HFFc6 (cell line): ENCODE measurements around the gene SNAPC3. TPM values are rescaled to one million over a fixed set of nuclear protein-coding genes. Genes with fewer than 3 reads are reported as not detected.

ENCODE experiments used
- DNase-seq: peaks from one replicate; pipeline ENCODE4 v3.0.0-alpha.2; 2018
- H3K27ac Mint-ChIP-seq: 2 replicates; pipeline ENCODE4 v1.8.0; 2020; ENCODE audit warnings: mild to moderate bottlenecking, mixed read lengths
- H3K27me3 Mint-ChIP-seq: 2 replicates; pipeline ENCODE4 v1.8.0; 2021; ENCODE audit warnings: mild to moderate bottlenecking, moderate library complexity, mixed read lengths; ENCODE audit not compliant: insufficient read depth
- H3K36me3 Mint-ChIP-seq: 2 replicates; pipeline ENCODE4 v1.8.0; 2021; ENCODE audit warnings: low read depth, mixed read lengths
- H3K4me1 Mint-ChIP-seq: 2 replicates; pipeline ENCODE4 v1.8.0; 2020; ENCODE audit warnings: low read depth, mixed read lengths
- H3K4me3 Mint-ChIP-seq: 2 replicates; pipeline ENCODE4 v1.8.0; 2020; ENCODE audit warnings: mild to moderate bottlenecking, moderate library complexity, mixed read lengths
- H3K9me3 Mint-ChIP-seq: 2 replicates; pipeline ENCODE4 v1.8.0; 2020; ENCODE audit warnings: mild to moderate bottlenecking, mixed read lengths
- total RNA-seq, 6 experiments: library from RNA; stranded (reverse); fragmentation: NEBNext Ultra II Directional; extraction: Animal tissue kit (Norgen Biotek cat#: 25700); gene quantifications; 2 replicates in 1 of 6; 3 replicates in 5 of 6; pipeline ENCODE4 v1.2.3, GENCODE V29; 2021
- TF ChIP-seq, protein P1 (sequence below): fragments of 200-600 bp; sonication (generic); IDR thresholded peaks from 2 replicates; pipeline ENCODE4 v1.5.0; 2021; ENCODE audit warnings: antibody characterized with exemption, mild to moderate bottlenecking

The SNAPC3 gene
- total RNA-seq, 6 experiments from 2014 or later: 35.9 to 41.5 (median 40.8) TPM

GRCh38 chr9:15392363-15392762 is 30.3 kb upstream of the SNAPC3 start:
- Mint-ChIP-seq H3K27ac (no peak overlapping the region), H3K27me3 (peaks cover 8% of the 10 kb centered on the region), H3K4me1 (peaks cover 9% of the 10 kb centered on the region; the same call in 1 of the 2 replicates), H3K4me3 (no peak overlapping the region), H3K9me3 (no peaks in the 10 kb centered on the region), H3K36me3 (no peaks in the 10 kb centered on the region)
- TF ChIP-seq, protein P1, sequence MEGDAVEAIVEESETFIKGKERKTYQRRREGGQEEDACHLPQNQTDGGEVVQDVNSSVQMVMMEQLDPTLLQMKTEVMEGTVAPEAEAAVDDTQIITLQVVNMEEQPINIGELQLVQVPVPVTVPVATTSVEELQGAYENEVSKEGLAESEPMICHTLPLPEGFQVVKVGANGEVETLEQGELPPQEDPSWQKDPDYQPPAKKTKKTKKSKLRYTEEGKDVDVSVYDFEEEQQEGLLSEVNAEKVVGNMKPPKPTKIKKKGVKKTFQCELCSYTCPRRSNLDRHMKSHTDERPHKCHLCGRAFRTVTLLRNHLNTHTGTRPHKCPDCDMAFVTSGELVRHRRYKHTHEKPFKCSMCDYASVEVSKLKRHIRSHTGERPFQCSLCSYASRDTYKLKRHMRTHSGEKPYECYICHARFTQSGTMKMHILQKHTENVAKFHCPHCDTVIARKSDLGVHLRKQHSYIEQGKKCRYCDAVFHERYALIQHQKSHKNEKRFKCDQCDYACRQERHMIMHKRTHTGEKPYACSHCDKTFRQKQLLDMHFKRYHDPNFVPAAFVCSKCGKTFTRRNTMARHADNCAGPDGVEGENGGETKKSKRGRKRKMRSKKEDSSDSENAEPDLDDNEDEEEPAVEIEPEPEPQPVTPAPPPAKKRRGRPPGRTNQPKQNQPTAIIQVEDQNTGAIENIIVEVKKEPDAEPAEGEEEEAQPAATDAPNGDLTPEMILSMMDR: no peak
- no peak for DNase-seq

- TF ChIP-seq, protein P1: no peak
- H3K4me1 Mint-ChIP-seq: peaks cover 13% of the 10 kb centered on the region; the same call in 1 of the 2 replicates
- no peak for DNase-seq
- no peak overlapping the region for H3K4me3 Mint-ChIP-seq
- peaks cover 4% of the 10 kb centered on the region; the same call in 1 of the 2 replicates for H3K27me3 Mint-ChIP-seq
- H3K27ac Mint-ChIP-seq: no peak overlapping the region
- H3K9me3 Mint-ChIP-seq: no peaks in the 10 kb centered on the region
- no peaks in the 10 kb centered on the region for H3K36me3 Mint-ChIP-seq
Measured at GRCh38 chr9:15400281-15400941, 22.3 kb upstream of the SNAPC3 start.

- H3K9me3 Mint-ChIP-seq: no peaks in the 10 kb centered on the region
- H3K4me1 Mint-ChIP-seq: peaks cover 13% of the 10 kb centered on the region; the same call in 1 of the 2 replicates
- no peak overlapping the region for H3K4me3 Mint-ChIP-seq
- DNase-seq: no peak
- H3K36me3 Mint-ChIP-seq: no peaks in the 10 kb centered on the region
- no peak overlapping the region for H3K27ac Mint-ChIP-seq
- TF ChIP-seq, protein P1: no peak
- H3K27me3 Mint-ChIP-seq: peaks cover 4% of the 10 kb centered on the region; the same call in 1 of the 2 replicates
Measured at GRCh38 chr9:15401266-15401665, 21.4 kb upstream of the SNAPC3 start.

- TF ChIP-seq, protein P1: peak; percentile 62
- DNase-seq: no peak
- Mint-ChIP-seq H3K27ac (no peak overlapping the region), H3K4me1 (peaks cover 13% of the 10 kb centered on the region; the same call in 1 of the 2 replicates), H3K36me3 (no peaks in the 10 kb centered on the region), H3K27me3 (peaks cover 4% of the 10 kb centered on the region; the same call in 1 of the 2 replicates), H3K4me3 (no peak overlapping the region), H3K9me3 (no peaks in the 10 kb centered on the region)
Measured at GRCh38 chr9:15403155-15403554, 19.5 kb upstream of the SNAPC3 start.

DNA sequence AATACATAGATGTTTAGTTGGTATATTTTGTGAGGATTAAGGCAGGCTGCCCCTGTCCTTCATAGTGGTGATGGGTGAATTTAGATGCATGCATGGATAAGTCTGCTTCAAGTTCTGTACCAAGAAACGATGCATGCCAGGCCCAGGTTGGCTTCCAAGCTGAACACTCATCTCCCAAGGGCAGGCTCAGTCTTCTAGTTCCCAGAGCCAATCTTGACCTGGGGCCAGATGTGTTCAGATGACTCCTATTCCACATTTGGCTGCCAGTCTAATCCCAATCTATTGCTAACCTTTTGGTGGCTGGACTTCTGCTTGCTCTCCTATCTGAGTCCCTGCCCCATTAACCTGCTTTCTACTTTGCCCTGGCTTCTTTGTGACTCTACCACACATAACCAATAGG is 18.5 kb upstream of the SNAPC3 start:
- Mint-ChIP-seq H3K4me1 (peaks cover 13% of the 10 kb centered on the region; the same call in 1 of the 2 replicates), H3K27me3 (peaks cover 6% of the 10 kb centered on the region)

More for the DNA sequence above, 18.5 kb upstream of the SNAPC3 start:
- Mint-ChIP-seq H3K9me3 (no peaks in the 10 kb centered on the region), H3K27ac (no peak overlapping the region), H3K36me3 (no peaks in the 10 kb centered on the region), H3K4me3 (no peak overlapping the region)
- TF ChIP-seq, protein P1: no peak
- no peak for DNase-seq
